ENCODE results near the gene SYVN1. TPM values are rescaled to one million over a fixed set of nuclear protein-coding genes. Genes with fewer than 3 reads are reported as not detected.
"Not testable (repeated sequence)": the region's sequence is repeated elsewhere in the genome, so short reads cannot be mapped to it uniquely, and the experiment has no call there.

The SYVN1 gene
- total RNA-seq, 1 donor from 2014 or later: 57.1 TPM

- no peak for TF ChIP-seq CTCF (IDR thresholded peaks at IDR 0.05)
These were observed 13.5 kb downstream of the SYVN1 start for GRCh38 chr11:65120831-65121230.

GRCh38 chr11:65119670-65119995 lies 14.7 kb downstream of the SYVN1 start:
- no peak for DNase-seq (ENCODE audit: extremely low spot score, unreplicated experiment)
- Mint-ChIP-seq H3K4me1 (ENCODE audit: unreplicated experiment) (peaks cover 33% of the 10 kb centered on the region), H3K4me3 (ENCODE audit: unreplicated experiment) (no peak overlapping the region), H3K27me3 (ENCODE audit: unreplicated experiment) (no peaks in the 10 kb centered on the region), H3K36me3 (ENCODE audit: unreplicated experiment) (peaks cover 19% of the 10 kb centered on the region), H3K9me3 (ENCODE audit: unreplicated experiment) (no peaks in the 10 kb centered on the region), H3K27ac (ENCODE audit: unreplicated experiment) (no peak overlapping the region)
- no peak for TF ChIP-seq CTCF (IDR thresholded peaks at IDR 0.05)

More at GRCh38 chr11:65120831-65121230, 13.5 kb downstream of the SYVN1 start:
- no peaks in the 10 kb centered on the region for H3K27me3 Mint-ChIP-seq (ENCODE audit: unreplicated experiment)
- H3K4me3 Mint-ChIP-seq (ENCODE audit: unreplicated experiment): peak overlapping the region; percentile 97
- H3K27ac Mint-ChIP-seq (ENCODE audit: unreplicated experiment): peak overlapping the region; percentile 97
- no peak for DNase-seq (ENCODE audit: extremely low spot score, unreplicated experiment)
- peaks cover 33% of the 10 kb centered on the region for H3K4me1 Mint-ChIP-seq (ENCODE audit: unreplicated experiment)
- H3K36me3 Mint-ChIP-seq (ENCODE audit: unreplicated experiment): peaks cover 19% of the 10 kb centered on the region
- H3K9me3 Mint-ChIP-seq (ENCODE audit: unreplicated experiment): no peaks in the 10 kb centered on the region

GRCh38 chr11:65118891-65119669 lies 15.2 kb downstream of the SYVN1 start:
- H3K27ac Mint-ChIP-seq (ENCODE audit: unreplicated experiment): peak overlapping the region; percentile 63
- not testable (repeated sequence) for H3K27me3 Mint-ChIP-seq (ENCODE audit: unreplicated experiment); DNase-seq (ENCODE audit: extremely low spot score, unreplicated experiment); H3K4me3 Mint-ChIP-seq (ENCODE audit: unreplicated experiment); H3K9me3 Mint-ChIP-seq (ENCODE audit: unreplicated experiment)
- peaks cover 16% of the 10 kb centered on the region for H3K36me3 Mint-ChIP-seq (ENCODE audit: unreplicated experiment)
- peaks cover 30% of the 10 kb centered on the region for H3K4me1 Mint-ChIP-seq (ENCODE audit: unreplicated experiment)

GRCh38 chr11:65118097-65118837 lies 16.1 kb downstream of the SYVN1 start:
- no peaks in the 10 kb centered on the region for H3K9me3 Mint-ChIP-seq (ENCODE audit: unreplicated experiment)
- DNase-seq (ENCODE audit: extremely low spot score, unreplicated experiment): no peak
- H3K4me3 Mint-ChIP-seq (ENCODE audit: unreplicated experiment): peak overlapping the region; percentile 86
- peaks cover 16% of the 10 kb centered on the region for H3K36me3 Mint-ChIP-seq (ENCODE audit: unreplicated experiment)
- peak overlapping the region; percentile 85 for H3K27ac Mint-ChIP-seq (ENCODE audit: unreplicated experiment)
- peaks cover 37% of the 10 kb centered on the region for H3K4me1 Mint-ChIP-seq (ENCODE audit: unreplicated experiment)
- H3K27me3 Mint-ChIP-seq (ENCODE audit: unreplicated experiment): no peaks in the 10 kb centered on the region
- TF ChIP-seq CTCF (IDR thresholded peaks at IDR 0.05): no peak

GRCh38 chr11:65117206-65118096 lies 16.9 kb downstream of the SYVN1 start, which contains the start of gene ZNHIT2:
Gene ZNHIT2 (minus strand): TSS chr11:65117701. CDS start chr11:65117653, 48 bp downstream.
- peak; percentile 93 for TF ChIP-seq CTCF (IDR thresholded peaks at IDR 0.05)
- Mint-ChIP-seq H3K27ac (ENCODE audit: unreplicated experiment) (peak within 1 kb of the TSS; percentile 85), H3K9me3 (ENCODE audit: unreplicated experiment) (no peaks in the 10 kb centered on the region), H3K4me3 (ENCODE audit: unreplicated experiment) (peak within 1 kb of the TSS; percentile 86), H3K27me3 (ENCODE audit: unreplicated experiment) (no peaks in the 10 kb centered on the region), H3K36me3 (ENCODE audit: unreplicated experiment) (peaks cover 16% of the 10 kb centered on the region), H3K4me1 (ENCODE audit: unreplicated experiment) (peaks cover 34% of the 10 kb centered on the region)
- DNase-seq (ENCODE audit: extremely low spot score, unreplicated experiment): peak; percentile 100
